Activated CD8-positive, alpha-beta T cell treated with anti-CD3 and anti-CD28 coated beads for 36 hours (primary cell): ENCODE measurements around the gene MTX1. TPM values are rescaled to one million over a fixed set of nuclear protein-coding genes. Genes with fewer than 3 reads are reported as not detected.

Experiments used
- ATAC-seq: fragments of 200-7000 bp; cut with Tn5 transposase; one replicate; pipeline ENCODE4 v1.10.0; 2021; ENCODE audit warnings: mild to moderate bottlenecking, moderate library complexity
- CTCF ChIA-PET: fragments of 350-600 bp; sonication (Branson Sonifier 250); formaldehyde crosslinking; loops from one replicate; lab custom pipeline; 2021; ENCODE audit warnings: antibody characterized with exemption; lab: Charles Lee
- POLR2A ChIA-PET: fragments of 350-600 bp; sonication (Branson Sonifier 250); formaldehyde crosslinking; loops from one replicate; lab custom pipeline; 2021; ENCODE audit warnings: antibody characterized with exemption; lab: Charles Lee
- DNase-seq: peaks from one replicate; pipeline ENCODE4 v3.0.0-alpha.2; 2020
- H3K27ac Mint-ChIP-seq: one replicate; pipeline ENCODE4 v1.8.0; 2021; ENCODE audit warnings: mild to moderate bottlenecking, mixed read lengths
- H3K27me3 Mint-ChIP-seq: one replicate; pipeline ENCODE4 v1.8.0; 2021; ENCODE audit warnings: mixed read lengths
- H3K36me3 Mint-ChIP-seq: one replicate; pipeline ENCODE4 v1.8.0; 2021; ENCODE audit warnings: low read depth, mixed read lengths
- H3K4me1 Mint-ChIP-seq: one replicate; pipeline ENCODE4 v1.8.0; 2021; ENCODE audit warnings: low read depth, mixed read lengths
- H3K4me3 Mint-ChIP-seq: one replicate; pipeline ENCODE4 v1.8.0; 2021; ENCODE audit warnings: mild to moderate bottlenecking, moderate library complexity, mixed read lengths
- H3K9me3 Mint-ChIP-seq: one replicate; pipeline ENCODE4 v1.8.0; 2021; ENCODE audit warnings: mixed read lengths
- intact Hi-C: fragments of 100-400 bp; cut with micrococcal nuclease; formaldehyde crosslinking; loops from one replicate; pipeline ENCODE4 v1.10.0; 2022
- total RNA-seq, 2 experiments: library from RNA; stranded (reverse); gene quantifications; one replicate each; pipeline ENCODE4 v1.2.3, GENCODE V29; 2021
- TF ChIP-seq, protein P1 (sequence below): fragments of 200-600 bp; IDR thresholded peaks from one replicate; pipeline ENCODE4 v1.8.0; 2022; ENCODE audit warnings: antibody characterized with exemption, mild to moderate bottlenecking

The MTX1 gene
- total RNA-seq, 2 experiments from 2014 or later, result 59.2 to 61.0 TPM

- ChIA-PET POLR2A (interaction anchor here (0.5 to 6.9 kb wide), 12 partner anchors 8 to 115 kb away, joined by 3 to 57 read pairs (median 4); no protein-coding TSS in a partner anchor), CTCF (interaction anchor here (1.2 to 13.3 kb wide), 17 partner anchors 8 to 89 kb away, joined by 3 to 312 read pairs (median 10); partner anchors contain the start of genes DPM3, MTX1, SCAMP3 and SLC50A1)
- TF ChIP-seq, protein P1, sequence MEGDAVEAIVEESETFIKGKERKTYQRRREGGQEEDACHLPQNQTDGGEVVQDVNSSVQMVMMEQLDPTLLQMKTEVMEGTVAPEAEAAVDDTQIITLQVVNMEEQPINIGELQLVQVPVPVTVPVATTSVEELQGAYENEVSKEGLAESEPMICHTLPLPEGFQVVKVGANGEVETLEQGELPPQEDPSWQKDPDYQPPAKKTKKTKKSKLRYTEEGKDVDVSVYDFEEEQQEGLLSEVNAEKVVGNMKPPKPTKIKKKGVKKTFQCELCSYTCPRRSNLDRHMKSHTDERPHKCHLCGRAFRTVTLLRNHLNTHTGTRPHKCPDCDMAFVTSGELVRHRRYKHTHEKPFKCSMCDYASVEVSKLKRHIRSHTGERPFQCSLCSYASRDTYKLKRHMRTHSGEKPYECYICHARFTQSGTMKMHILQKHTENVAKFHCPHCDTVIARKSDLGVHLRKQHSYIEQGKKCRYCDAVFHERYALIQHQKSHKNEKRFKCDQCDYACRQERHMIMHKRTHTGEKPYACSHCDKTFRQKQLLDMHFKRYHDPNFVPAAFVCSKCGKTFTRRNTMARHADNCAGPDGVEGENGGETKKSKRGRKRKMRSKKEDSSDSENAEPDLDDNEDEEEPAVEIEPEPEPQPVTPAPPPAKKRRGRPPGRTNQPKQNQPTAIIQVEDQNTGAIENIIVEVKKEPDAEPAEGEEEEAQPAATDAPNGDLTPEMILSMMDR, result no peak
- H3K27ac Mint-ChIP-seq, result peak overlapping the region; percentile 98
- intact Hi-C loops, result loop anchor here (5.0 kb wide), 1 partner anchor 53 kb away; no protein-coding TSS in a partner anchor
- peaks cover 43% of the 10 kb centered on the region for H3K4me1 Mint-ChIP-seq
- H3K36me3 Mint-ChIP-seq, result peaks cover 27% of the 10 kb centered on the region
- DNase-seq, result peak; percentile 67
- no peaks in the 10 kb centered on the region for H3K27me3 Mint-ChIP-seq
- peak overlapping the region; percentile 96 for H3K4me3 Mint-ChIP-seq
- ATAC-seq, result no peak
- no peaks in the 10 kb centered on the region for H3K9me3 Mint-ChIP-seq
These were observed 33.9 kb upstream of the MTX1 start for GRCh38 chr1:155174324-155175280.

DNA sequence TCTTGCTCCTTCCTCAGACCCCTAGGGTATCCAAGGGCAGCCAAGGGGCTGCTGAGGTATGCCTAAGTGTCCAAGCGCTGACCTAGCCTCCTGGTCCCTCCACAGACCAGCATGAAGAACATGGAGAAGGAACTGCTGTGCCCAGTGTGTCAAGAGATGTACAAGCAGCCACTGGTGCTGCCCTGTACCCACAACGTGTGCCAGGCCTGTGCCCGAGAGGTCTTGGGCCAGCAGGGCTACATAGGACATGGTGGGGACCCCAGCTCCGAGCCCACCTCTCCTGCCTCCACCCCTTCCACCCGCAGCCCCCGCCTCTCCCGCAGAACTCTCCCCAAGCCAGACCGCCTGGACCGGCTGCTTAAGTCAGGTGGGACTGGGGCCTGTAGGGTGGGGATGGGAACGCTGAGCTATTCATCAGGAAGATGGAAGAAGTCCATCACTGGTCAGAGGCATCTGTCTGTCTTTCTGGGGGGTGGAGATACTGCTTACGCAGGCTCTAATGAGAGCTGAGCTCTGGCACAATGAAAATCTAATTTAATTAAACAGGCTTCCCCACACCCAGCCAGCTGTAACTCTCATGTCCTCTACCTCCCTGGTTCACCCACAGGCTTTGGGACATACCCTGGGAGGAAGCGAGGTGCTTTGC is 33.1 kb upstream of the MTX1 start:
- POLR2A ChIA-PET, result interaction anchor here (0.6 to 6.9 kb wide), 8 partner anchors 9 to 90 kb away, joined by 3 to 57 read pairs (median 6); no protein-coding TSS in a partner anchor
- intact Hi-C loops, result loop anchor here (5.0 kb wide), 1 partner anchor 52 kb away; no protein-coding TSS in a partner anchor
- Mint-ChIP-seq H3K27me3 (no peaks in the 10 kb centered on the region), H3K4me3 (peak overlapping the region; percentile 96), H3K27ac (no peak overlapping the region), H3K36me3 (peaks cover 21% of the 10 kb centered on the region), H3K9me3 (no peaks in the 10 kb centered on the region), H3K4me1 (peaks cover 43% of the 10 kb centered on the region)
- CTCF ChIA-PET, result interaction anchor here (1.2 to 13.3 kb wide), 16 partner anchors 9 to 90 kb away, joined by 3 to 312 read pairs (median 10); partner anchors contain the start of genes DPM3, MTX1, SCAMP3 and SLC50A1
- ATAC-seq (no peak), DNase-seq (no peak)
- TF ChIP-seq, protein P1, result no peak

GRCh38 chr1:155175927-155176371 is 32.5 kb upstream of the MTX1 start:
- peaks cover 19% of the 10 kb centered on the region for H3K36me3 Mint-ChIP-seq
- intact Hi-C loops, result loop anchor here (5.0 kb wide), 1 partner anchor 51 kb away; no protein-coding TSS in a partner anchor
- CTCF ChIA-PET, result interaction anchor here (1.3 to 13.3 kb wide), 14 partner anchors 8 to 85 kb away, joined by 3 to 312 read pairs (median 10); partner anchors contain the start of genes DPM3, MTX1, SLC50A1 and THBS3
- peak; percentile 66 for DNase-seq
- H3K27ac Mint-ChIP-seq, result no peak overlapping the region
- no peak overlapping the region for H3K4me3 Mint-ChIP-seq
- peaks cover 43% of the 10 kb centered on the region for H3K4me1 Mint-ChIP-seq
- H3K27me3 Mint-ChIP-seq, result no peaks in the 10 kb centered on the region
- POLR2A ChIA-PET, result interaction anchor here (1.0 to 6.9 kb wide), 3 partner anchors 8 to 18 kb away, joined by 3 to 57 read pairs (median 6); no protein-coding TSS in a partner anchor
- no peaks in the 10 kb centered on the region for H3K9me3 Mint-ChIP-seq
- TF ChIP-seq, protein P1, result no peak
- ATAC-seq, result no peak

GRCh38 chr1:155176544-155177071 is 31.9 kb upstream of the MTX1 start:
- Mint-ChIP-seq H3K36me3 (peaks cover 19% of the 10 kb centered on the region), H3K9me3 (no peaks in the 10 kb centered on the region), H3K27ac (no peak overlapping the region), H3K27me3 (no peaks in the 10 kb centered on the region), H3K4me1 (peaks cover 38% of the 10 kb centered on the region), H3K4me3 (no peak overlapping the region)
- intact Hi-C loops, result loop anchor here (5.0 kb wide), 1 partner anchor 51 kb away; no protein-coding TSS in a partner anchor
- peak; percentile 50 for ATAC-seq
- CTCF ChIA-PET, result interaction anchor here (0.7 to 13.3 kb wide), 18 partner anchors 9 to 90 kb away, joined by 3 to 312 read pairs (median 8); partner anchors contain the start of genes DPM3, MTX1, SLC50A1 and THBS3
- peak; percentile 93 for DNase-seq
- POLR2A ChIA-PET, result interaction anchor here (1.0 to 6.9 kb wide), 2 partner anchors 10 to 17 kb away, joined by 4 to 57 read pairs; no protein-coding TSS in a partner anchor
- TF ChIP-seq, protein P1, result peak; percentile 95
